Kidney (tissue), 14 donors: ENCODE results near the gene NSMCE1. TPM values are rescaled to one million over a fixed set of nuclear protein-coding genes. Genes with fewer than 3 reads are reported as not detected.

ENCODE experiments used
- DNase-seq, 5 donors: peaks; one replicate each; pipeline ENCODE4 v3.0.0-alpha.2; 2013 to 2020
- FAIRE-seq: peaks from 2 replicates; lab custom pipeline; 2012; peaks lifted over from hg19 to GRCh38; lab: Jason Lieb, UNC
- H3K27ac ChIP-seq, 2 donors: one replicate each; pipeline ENCODE4 v1.7.0; 2013; ENCODE audit warnings: low read depth in 2 of 2, low read length in 2 of 2, inconsistent platforms in 1 of 2
- H3K27me3 ChIP-seq: one replicate; pipeline ENCODE4 v1.7.1; 2013; ENCODE audit warnings: low read length, inconsistent platforms; ENCODE audit not compliant: control insufficient read depth, insufficient read depth
- H3K36me3 ChIP-seq, 3 donors: one replicate each; pipeline versions ENCODE4 v1.7.0 to v1.7.1; 2013; ENCODE audit warnings: low read length in 3 of 3, control low read depth in 1 of 3, inconsistent platforms in 1 of 3; ENCODE audit not compliant: insufficient read depth in 3 of 3, control insufficient read depth in 2 of 3
- H3K4me1 ChIP-seq, 3 donors: one replicate each; pipeline versions ENCODE4 v1.7.0 to v1.7.1; 2013; ENCODE audit warnings: low read length in 3 of 3, inconsistent platforms in 1 of 3, low read depth in 1 of 3; ENCODE audit not compliant: control insufficient read depth in 2 of 3, insufficient read depth in 2 of 3
- H3K4me3 ChIP-seq, 3 donors: one replicate each; pipeline versions ENCODE4 v1.7.0 to v1.8.1; 2013; ENCODE audit warnings: low read length in 3 of 3, control low read depth in 1 of 3, inconsistent platforms in 1 of 3
- H3K9ac ChIP-seq, 3 donors: one replicate each; pipeline versions ENCODE4 v1.7.0 to v1.7.1; 2013; ENCODE audit warnings: low read length in 3 of 3, control low read depth in 1 of 3, inconsistent platforms in 1 of 3
- H3K9me3 ChIP-seq, 3 donors: one replicate each; pipeline versions ENCODE4 v1.7.0 to v1.7.1; 2013; ENCODE audit warnings: low read length in 3 of 3, control low read depth in 1 of 3, inconsistent platforms in 1 of 3; ENCODE audit not compliant: control insufficient read depth in 2 of 3, insufficient read depth in 1 of 3
- intact Hi-C: fragments of 100-400 bp; cut with DNase I; formaldehyde crosslinking; loops from one replicate; pipeline ENCODE4 v1.11.1; 2022
- polyA plus RNA-seq: library from polyadenylated mRNA; stranded (reverse); fragments of 350-450 nt; fragmentation: Illumina TruSeq; extraction: RNeasy Lipid Tissue Mini Kit (QIAGEN cat#74804); gene quantifications from one replicate; pipeline ENCODE4 v1.2.3, GENCODE V29; 2014; ENCODE audit warnings: low read depth, low replicate concordance; ENCODE audit not compliant: insufficient read depth
- total RNA-seq: library from RNA; stranded (reverse); fragmentation: NEBNext Ultra II Directional; extraction: Animal tissue kit (Norgen Biotek cat#: 25700); gene quantifications from one replicate; pipeline ENCODE4 v1.2.1, GENCODE V29; 2021
- TF ChIP-seq, protein P1 (sequence below): IDR thresholded peaks from 3 replicates; pipeline ENCODE4 v1.5.1; 2012; ENCODE audit warnings: mild to moderate bottlenecking, moderate library complexity, borderline replicate concordance; ENCODE audit not compliant: insufficient read depth; ENCODE audit errors: extremely low read depth
- donor health status: control.
- donor health status: control.
- donor health status: control.
- donor health status: control.
- donor health status: control.
- donor health status: DM: yes; HTN: yes; CAD: no.
- donor health status: Normal renal cell carcinoma (clear cell type).

The NSMCE1 gene
- total and polyA plus RNA-seq, 2 donors from 2014 or later = 72.1 to 145 TPM

- peaks cover 3 to 44% (median 28%) of the 10 kb centered on the region in 3 donors for H3K4me1 ChIP-seq
- H3K27ac ChIP-seq = peak overlapping the region in 1 of 2 donors; percentile 20
- DNase-seq (peak in 1 of 5 donors; percentile 40), FAIRE-seq (no peak)
- H3K4me3 ChIP-seq = no peak overlapping the region
- H3K9ac ChIP-seq = no peak overlapping the region
- no peaks in the 10 kb centered on the region for H3K9me3 ChIP-seq
- intact Hi-C loops = loop anchor here (5.0 to 10.0 kb wide), 2 partner anchors 106 to 128 kb away; no protein-coding TSS in a partner anchor
- H3K27me3 ChIP-seq = no peaks in the 10 kb centered on the region
- TF ChIP-seq, protein P1, sequence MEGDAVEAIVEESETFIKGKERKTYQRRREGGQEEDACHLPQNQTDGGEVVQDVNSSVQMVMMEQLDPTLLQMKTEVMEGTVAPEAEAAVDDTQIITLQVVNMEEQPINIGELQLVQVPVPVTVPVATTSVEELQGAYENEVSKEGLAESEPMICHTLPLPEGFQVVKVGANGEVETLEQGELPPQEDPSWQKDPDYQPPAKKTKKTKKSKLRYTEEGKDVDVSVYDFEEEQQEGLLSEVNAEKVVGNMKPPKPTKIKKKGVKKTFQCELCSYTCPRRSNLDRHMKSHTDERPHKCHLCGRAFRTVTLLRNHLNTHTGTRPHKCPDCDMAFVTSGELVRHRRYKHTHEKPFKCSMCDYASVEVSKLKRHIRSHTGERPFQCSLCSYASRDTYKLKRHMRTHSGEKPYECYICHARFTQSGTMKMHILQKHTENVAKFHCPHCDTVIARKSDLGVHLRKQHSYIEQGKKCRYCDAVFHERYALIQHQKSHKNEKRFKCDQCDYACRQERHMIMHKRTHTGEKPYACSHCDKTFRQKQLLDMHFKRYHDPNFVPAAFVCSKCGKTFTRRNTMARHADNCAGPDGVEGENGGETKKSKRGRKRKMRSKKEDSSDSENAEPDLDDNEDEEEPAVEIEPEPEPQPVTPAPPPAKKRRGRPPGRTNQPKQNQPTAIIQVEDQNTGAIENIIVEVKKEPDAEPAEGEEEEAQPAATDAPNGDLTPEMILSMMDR = no peak
- H3K36me3 ChIP-seq = peaks cover 0 to 3% (median 0%) of the 10 kb centered on the region in 3 donors
Observed at GRCh38 chr16:27239026-27239425, 29.5 kb downstream of the NSMCE1 start.

DNA sequence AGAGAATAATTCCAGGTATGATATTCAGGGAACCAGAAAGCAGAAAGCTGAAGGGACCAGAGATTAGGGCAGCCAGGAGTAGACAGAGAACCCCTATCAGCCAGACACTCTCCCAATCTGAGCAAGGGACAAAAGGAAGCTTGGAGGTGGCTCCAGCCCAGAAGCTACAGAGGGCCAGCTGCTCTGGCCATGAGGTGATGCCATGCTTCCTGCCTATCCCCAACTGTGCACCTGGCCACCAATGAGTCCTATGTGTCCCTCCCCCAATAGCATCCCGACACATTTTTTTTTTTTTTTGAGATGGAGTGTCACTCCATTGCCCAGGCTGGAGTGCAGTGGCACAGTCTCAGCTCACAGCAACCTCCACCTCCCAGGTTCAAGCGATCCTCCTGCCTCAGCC lies 30.0 kb downstream of the NSMCE1 start:
- intact Hi-C loops = loop anchor here (5.0 to 10.0 kb wide), 2 partner anchors 106 to 129 kb away; no protein-coding TSS in a partner anchor
- H3K9me3 ChIP-seq = no peaks in the 10 kb centered on the region
- TF ChIP-seq, protein P1 = no peak
- no peak overlapping the region for H3K9ac ChIP-seq
- H3K36me3 ChIP-seq = peaks cover 0 to 5% (median 0%) of the 10 kb centered on the region in 3 donors
- DNase-seq (peak in 1 of 5 donors; percentile 54), FAIRE-seq (no peak)
- H3K27ac ChIP-seq = peak overlapping the region in 1 of 2 donors; percentile 65
- H3K27me3 ChIP-seq = no peaks in the 10 kb centered on the region
- H3K4me1 ChIP-seq = peaks cover 3 to 40% (median 26%) of the 10 kb centered on the region in 3 donors
- no peak overlapping the region for H3K4me3 ChIP-seq

DNA sequence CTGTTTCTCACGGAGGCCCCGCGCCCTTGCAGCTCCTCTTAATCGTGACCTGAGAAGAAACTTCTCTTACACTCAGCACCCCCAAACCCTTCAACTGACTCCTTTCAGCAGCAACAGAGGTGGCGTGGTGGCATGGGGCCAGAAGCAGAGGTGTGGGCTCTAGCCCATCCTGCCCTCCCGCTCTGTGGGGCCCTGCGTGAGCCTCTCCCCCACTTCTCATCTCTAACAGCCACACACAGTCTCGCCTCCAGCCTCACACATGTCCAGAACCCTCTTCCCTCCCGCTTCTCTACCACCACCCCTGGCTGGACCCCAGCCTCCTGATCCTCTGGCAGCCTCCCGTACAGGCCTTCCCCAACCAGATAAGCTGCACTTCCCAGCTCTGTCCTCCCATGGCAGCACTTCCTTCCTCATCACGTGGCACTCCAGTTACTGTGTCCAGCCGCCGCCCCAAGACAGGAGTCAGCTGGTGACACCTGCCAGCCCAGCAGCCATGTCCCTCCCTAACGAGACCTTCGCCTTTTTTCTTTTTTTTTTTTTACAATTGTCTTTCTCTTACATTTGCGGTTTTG lies 30.5 kb downstream of the NSMCE1 start:
- Histone ChIP-seq H3K9ac (peak overlapping the region in 1 of 3 donors; percentile 14), H3K4me3 (no peak overlapping the region), H3K9me3 (no peaks in the 10 kb centered on the region), H3K4me1 (peaks cover 0 to 35% (median 21%) of the 10 kb centered on the region in 3 donors), H3K27ac (peak overlapping the region; percentile 65 to 68), H3K27me3 (no peaks in the 10 kb centered on the region), H3K36me3 (peaks cover 0 to 5% (median 2%) of the 10 kb centered on the region in 3 donors)
- intact Hi-C loops = loop anchor here (5.0 to 10.0 kb wide), 2 partner anchors 107 to 129 kb away; no protein-coding TSS in a partner anchor
- peak in 3 of 5 donors; percentile 61 to 80 (median 66) for DNase-seq
- no peak for FAIRE-seq
- TF ChIP-seq, protein P1 = no peak
